Adrenal gland (tissue), 5 donors: ENCODE results near the gene FGGY.

ENCODE experiments used
- CTCF ChIP-seq, 6 experiments: fragments of 450-650 bp in 4 of 6; fragments of 200-600 bp in 2 of 6; sonication (generic) in 1 of 6; IDR thresholded peaks; 1 replicate in 5 of 6; 2 replicates in 1 of 6; pipeline versions ENCODE4 v1.5.1 to v1.8.0; 2016 to 2021; ENCODE audit warnings: antibody characterized with exemption in 6 of 6, mild to moderate bottlenecking in 2 of 6, moderate library complexity in 1 of 6
- POLR2A ChIP-seq, 2 donors: fragments of 450-650 bp; IDR thresholded peaks; one replicate each; pipeline ENCODE4 v1.6.1; 2017; ENCODE audit warnings: antibody characterized with exemption in 2 of 2, mild to moderate bottlenecking in 2 of 2, moderate library complexity in 1 of 2
- donor health status: DM: no; HTN: no; CAD: no.

DNA sequence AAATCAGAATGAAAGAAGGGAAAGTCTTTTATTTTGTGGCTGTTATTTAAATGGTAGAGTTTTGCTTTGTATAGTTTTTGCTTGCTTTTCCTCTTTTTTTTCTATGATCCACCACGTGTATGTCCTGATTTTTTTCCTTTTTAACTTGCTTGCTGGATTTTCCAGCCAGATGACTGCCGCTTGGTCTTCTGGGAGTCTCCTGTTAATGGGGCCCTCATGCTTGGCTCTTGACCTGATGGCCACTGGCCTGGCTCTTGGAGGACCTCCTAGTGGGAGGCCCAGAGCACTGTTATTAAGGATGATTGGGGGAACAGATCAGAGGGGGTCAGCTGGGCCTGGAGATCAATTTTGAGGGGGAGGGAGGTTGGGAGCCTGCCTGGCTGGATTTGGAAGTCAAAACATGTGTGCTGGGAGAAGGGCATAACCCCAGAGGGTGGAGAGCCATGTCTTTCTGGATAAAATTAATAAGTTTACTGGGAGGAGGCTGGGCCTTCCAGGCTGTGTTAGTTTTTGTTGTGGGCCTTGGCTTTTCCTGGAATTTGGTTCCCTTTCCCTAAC lies 1.2 kb downstream of the FGGY start:
- TF ChIP-seq CTCF (IDR thresholded peaks at IDR 0.05) (no peak), POLR2A (IDR thresholded peaks at IDR 0.05) (no peak)
